GM12872 (cell line): ENCODE data around the gene ATAD3C.

Source experiments
- CTCF ChIP-seq: IDR thresholded peaks from 3 replicates; pipeline ENCODE4 v1.5.1; 2011; ENCODE audit warnings: low read depth, mild to moderate bottlenecking, low read length, moderate library complexity; ENCODE audit not compliant: insufficient read depth

The ATAD3C gene

GRCh38 chr1:1470626-1471388 is 21.3 kb downstream of the ATAD3C start:
- TF ChIP-seq CTCF, result no peak

GRCh38 chr1:1471389-1472052 is 22.0 kb downstream of the ATAD3C start, which contains the start of gene ATAD3B:
Gene ATAD3B, plus strand, starts transcription at chr1:1471765. Its CDS starts 120 bp downstream, at chr1:1471885.
- TF ChIP-seq CTCF, result no peak

- no peak for TF ChIP-seq CTCF
Measured at GRCh38 chr1:1477206-1477605, 27.7 kb downstream of the ATAD3C start.

- TF ChIP-seq CTCF, result no peak
Measured at GRCh38 chr1:1479547-1480487, 30.3 kb downstream of the ATAD3C start.

- no peak for TF ChIP-seq CTCF
Measured at GRCh38 chr1:1482856-1483255, 33.4 kb downstream of the ATAD3C start.

- no peak for TF ChIP-seq CTCF
Measured at GRCh38 chr1:1483714-1484113, 34.2 kb downstream of the ATAD3C start.

- TF ChIP-seq CTCF, result no peak
Measured at GRCh38 chr1:1487701-1488100, 38.2 kb downstream of the ATAD3C start.
